ENCODE data around the gene ATG101. TPM values are rescaled to one million over a fixed set of nuclear protein-coding genes. Genes with fewer than 3 reads are reported as not detected.

Gene ATG101
- total and polyA plus RNA-seq, 4 experiments from 2014 or later = 22.2 to 27.1 (median 25.7) TPM

DNA sequence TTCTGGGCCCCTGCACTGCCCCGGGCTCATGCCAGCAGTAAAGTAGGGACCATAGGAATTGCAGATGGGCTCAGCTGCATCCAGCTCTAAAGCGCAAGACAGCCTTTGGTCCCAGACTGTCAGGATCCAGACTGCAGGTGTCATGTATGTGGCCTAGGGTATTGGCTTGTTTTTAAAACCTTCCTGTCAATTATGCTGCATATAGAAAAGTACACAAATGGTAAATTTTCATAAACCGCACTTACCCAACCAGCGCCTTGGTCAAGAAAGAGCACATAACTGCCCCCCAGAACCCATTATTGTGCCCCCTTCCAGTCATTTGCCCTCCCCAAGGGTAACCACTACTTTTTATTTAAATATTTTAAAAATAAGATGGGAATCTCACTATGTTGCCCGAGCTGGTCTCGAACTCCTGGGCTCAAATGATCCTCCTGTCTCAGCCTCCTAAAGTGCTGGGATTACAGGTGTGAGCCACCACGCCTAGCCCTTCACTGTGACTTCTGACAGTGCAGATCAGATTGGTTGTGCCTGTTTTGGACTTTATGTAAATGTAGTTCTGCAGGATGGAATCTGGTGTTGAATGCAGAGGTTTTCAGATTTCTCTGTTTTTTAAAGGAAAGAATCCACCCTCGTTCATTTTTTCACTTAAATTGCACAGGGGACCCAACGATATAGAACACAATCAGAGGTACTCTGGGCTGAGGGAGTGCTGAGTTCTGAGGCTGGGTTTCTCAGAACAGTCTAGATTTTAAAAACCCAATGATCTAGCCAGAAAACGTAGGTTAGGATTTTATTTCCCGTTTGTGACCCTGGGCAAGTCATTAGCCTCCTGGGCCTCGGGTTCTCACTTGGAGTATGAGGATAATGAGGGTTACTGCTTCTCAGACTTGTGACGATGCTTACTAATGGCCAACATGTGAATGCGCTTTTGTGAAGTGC, 11.9 kb upstream of the ATG101 start:
- H3K9me3 Mint-ChIP-seq = no peaks in the 10 kb centered on the region
- H3K9me3 ChIP-seq (ENCODE audit: control insufficient read depth in 1 of 2, low read length in 2 of 2) = no peaks in the 10 kb centered on the region
- no peak overlapping the region for H3K4me3 ChIP-seq (ENCODE audit: low read length in 2 of 2)
- no peaks in the 10 kb centered on the region for H3K36me3 Mint-ChIP-seq
- H3K36me3 ChIP-seq (ENCODE audit: insufficient read depth, low read length) = no peaks in the 10 kb centered on the region
- POLR2A ChIA-PET (ENCODE audit: partially characterized antibody) = interaction anchor here (1.4 kb wide), 1 partner anchor 33 kb away, joined by 3 read pairs; no protein-coding TSS in a partner anchor
- CTCF ChIA-PET (ENCODE audit: partially characterized antibody) = interaction anchor here (1.1 to 17.7 kb wide), 3 partner anchors 10 to 35 kb away, joined by 6 to 289 read pairs (median 8); no protein-coding TSS in a partner anchor
- intact Hi-C loops (cut with micrococcal nuclease) = no loop called here
- peaks cover 0 to 7% (median 2%) of the 10 kb centered on the region in 4 donors for H3K4me1 Mint-ChIP-seq
- H3K27me3 Mint-ChIP-seq = no peaks in the 10 kb centered on the region
- H3K27me3 ChIP-seq (ENCODE audit: insufficient read depth, low read length) = no peaks in the 10 kb centered on the region
- no peak overlapping the region for H3K27ac ChIP-seq (ENCODE audit: low read depth, low read length)
- H3K4me1 ChIP-seq (ENCODE audit: insufficient read depth, low read length) = peaks cover 2% of the 10 kb centered on the region
- DNase-seq = no peak
- peak overlapping the region in 1 of 7 donors; percentile 57 for H3K27ac Mint-ChIP-seq
- no peak overlapping the region for H3K4me3 Mint-ChIP-seq

- CTCF ChIA-PET (ENCODE audit: partially characterized antibody) = interaction anchor here (0.8 to 17.7 kb wide), 3 partner anchors 10 to 36 kb away, joined by 3 to 289 read pairs (median 4); no protein-coding TSS in a partner anchor
- Histone ChIP-seq H3K36me3 (ENCODE audit: insufficient read depth, low read length) (no peaks in the 10 kb centered on the region), H3K27ac (ENCODE audit: low read depth, low read length) (no peak overlapping the region), H3K4me1 (ENCODE audit: insufficient read depth, low read length) (no peaks in the 10 kb centered on the region), H3K4me3 (ENCODE audit: low read length in 2 of 2) (no peak overlapping the region), H3K27me3 (ENCODE audit: insufficient read depth, low read length) (no peaks in the 10 kb centered on the region), H3K9me3 (ENCODE audit: control insufficient read depth in 1 of 2, low read length in 2 of 2) (no peaks in the 10 kb centered on the region)
- intact Hi-C loops (cut with micrococcal nuclease) = no loop called here
- Mint-ChIP-seq H3K27ac (peak overlapping the region in 1 of 7 donors; percentile 64), H3K4me3 (no peak overlapping the region), H3K27me3 (no peaks in the 10 kb centered on the region), H3K4me1 (no peaks in the 10 kb centered on the region), H3K9me3 (no peaks in the 10 kb centered on the region), H3K36me3 (no peaks in the 10 kb centered on the region)
- DNase-seq = peak in 1 of 5 donors; percentile 30
- POLR2A ChIA-PET (ENCODE audit: partially characterized antibody) = interaction anchor here (1.1 kb wide), 1 partner anchor 10 kb away, joined by 3 read pairs; no protein-coding TSS in a partner anchor
Measured at GRCh38 chr12:52058631-52059361, 11.0 kb upstream of the ATG101 start.

GRCh38 chr12:52059582-52060497, 9.9 kb upstream of the ATG101 start:
- no peaks in the 10 kb centered on the region for H3K9me3 ChIP-seq (ENCODE audit: control insufficient read depth in 1 of 2, low read length in 2 of 2)
- POLR2A ChIA-PET (ENCODE audit: partially characterized antibody) = interaction anchor here (1.1 kb wide), 1 partner anchor 9 kb away, joined by 3 read pairs; no protein-coding TSS in a partner anchor
- Mint-ChIP-seq H3K4me3 (no peak overlapping the region), H3K9me3 (no peaks in the 10 kb centered on the region), H3K36me3 (no peaks in the 10 kb centered on the region), H3K27ac (peak overlapping the region in 1 of 7 donors; percentile 35), H3K27me3 (peaks cover 0 to 3% of the 10 kb centered on the region in 2 donors), H3K4me1 (no peaks in the 10 kb centered on the region)
- no peak overlapping the region for H3K27ac ChIP-seq (ENCODE audit: low read depth, low read length)
- no peaks in the 10 kb centered on the region for H3K4me1 ChIP-seq (ENCODE audit: insufficient read depth, low read length)
- H3K4me3 ChIP-seq (ENCODE audit: low read length in 2 of 2) = no peak overlapping the region
- intact Hi-C loops (cut with micrococcal nuclease) = no loop called here
- CTCF ChIA-PET (ENCODE audit: partially characterized antibody) = interaction anchor here (0.9 to 17.7 kb wide), 3 partner anchors 9 to 37 kb away, joined by 3 to 289 read pairs (median 4); no protein-coding TSS in a partner anchor
- no peaks in the 10 kb centered on the region for H3K36me3 ChIP-seq (ENCODE audit: insufficient read depth, low read length)
- DNase-seq = no peak
- H3K27me3 ChIP-seq (ENCODE audit: insufficient read depth, low read length) = no peaks in the 10 kb centered on the region

DNA sequence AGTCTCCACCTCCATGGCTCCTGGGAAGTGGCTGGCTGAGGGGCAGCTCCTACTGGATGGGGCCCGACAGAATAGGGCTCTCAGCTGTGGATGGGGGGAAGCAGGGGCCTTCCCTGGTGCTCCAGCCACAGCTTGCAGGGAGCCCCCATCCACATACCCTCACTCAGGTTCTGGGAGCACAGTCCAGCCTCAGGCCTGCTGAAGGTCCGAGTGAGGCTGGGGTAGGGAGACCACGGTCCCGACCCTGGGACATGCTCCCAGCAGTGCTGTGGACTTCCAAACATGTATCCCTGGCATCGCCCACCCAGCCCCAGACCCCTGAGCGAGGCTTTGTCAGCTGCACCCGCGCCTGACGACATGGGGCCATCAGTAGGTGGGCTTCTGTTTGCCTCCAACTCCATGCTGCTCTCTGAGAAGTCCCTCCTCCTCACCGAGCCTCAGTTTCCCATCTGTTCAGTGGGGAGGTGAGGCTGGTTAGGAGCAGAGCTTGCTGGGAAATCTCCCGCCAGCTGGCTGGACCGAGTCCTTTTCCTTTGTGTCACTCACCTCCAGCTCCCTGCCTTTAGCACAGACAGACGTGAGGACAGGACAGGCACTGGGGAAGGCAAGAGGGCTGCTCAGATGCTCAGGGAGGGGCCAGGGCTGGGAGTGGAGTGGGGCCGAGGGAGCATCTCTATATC, 9.1 kb upstream of the ATG101 start:
- Histone ChIP-seq H3K36me3 (ENCODE audit: insufficient read depth, low read length) (no peaks in the 10 kb centered on the region), H3K9me3 (ENCODE audit: control insufficient read depth in 1 of 2, low read length in 2 of 2) (no peaks in the 10 kb centered on the region), H3K4me1 (ENCODE audit: insufficient read depth, low read length) (no peaks in the 10 kb centered on the region), H3K27ac (ENCODE audit: low read depth, low read length) (no peak overlapping the region), H3K27me3 (ENCODE audit: insufficient read depth, low read length) (no peaks in the 10 kb centered on the region), H3K4me3 (ENCODE audit: low read length in 2 of 2) (no peak overlapping the region)
- ChIA-PET CTCF (ENCODE audit: partially characterized antibody) (interaction anchor here (0.9 to 17.7 kb wide), 2 partner anchors 9 to 38 kb away, joined by 6 to 289 read pairs; partner anchors contain the start of gene ATG101), POLR2A (ENCODE audit: partially characterized antibody) (interaction anchor here (0.9 to 1.9 kb wide), 3 partner anchors 9 to 35 kb away, joined by 3 to 6 read pairs (median 5); partner anchors contain the start of genes ATG101 and NR4A1)
- no peak for DNase-seq
- H3K4me3 Mint-ChIP-seq = no peak overlapping the region
- H3K36me3 Mint-ChIP-seq = no peaks in the 10 kb centered on the region
- H3K27ac Mint-ChIP-seq = no peak overlapping the region
- peaks cover 0 to 3% of the 10 kb centered on the region in 2 donors for H3K27me3 Mint-ChIP-seq
- intact Hi-C loops (cut with micrococcal nuclease) = no loop called here
- no peaks in the 10 kb centered on the region for H3K4me1 Mint-ChIP-seq
- no peaks in the 10 kb centered on the region for H3K9me3 Mint-ChIP-seq

- H3K27me3 ChIP-seq (ENCODE audit: insufficient read depth, low read length) = no peaks in the 10 kb centered on the region
- H3K4me3 Mint-ChIP-seq = no peak overlapping the region
- peaks cover 0 to 3% of the 10 kb centered on the region in 2 donors for H3K27me3 Mint-ChIP-seq
- no peak for DNase-seq
- no peaks in the 10 kb centered on the region for H3K9me3 ChIP-seq (ENCODE audit: control insufficient read depth in 1 of 2, low read length in 2 of 2)
- CTCF ChIA-PET (ENCODE audit: partially characterized antibody) = interaction anchor here (0.9 to 17.7 kb wide), 2 partner anchors 8 to 39 kb away, joined by 6 to 289 read pairs; partner anchors contain the start of gene ATG101
- POLR2A ChIA-PET (ENCODE audit: partially characterized antibody) = interaction anchor here (0.9 to 1.9 kb wide), 4 partner anchors 8 to 36 kb away, joined by 3 to 6 read pairs (median 4); partner anchors contain the start of genes ATG101 and NR4A1
- H3K9me3 Mint-ChIP-seq = no peaks in the 10 kb centered on the region
- H3K27ac Mint-ChIP-seq = no peak overlapping the region
- intact Hi-C loops (cut with micrococcal nuclease) = no loop called here
- H3K36me3 Mint-ChIP-seq = no peaks in the 10 kb centered on the region
- no peaks in the 10 kb centered on the region for H3K4me1 ChIP-seq (ENCODE audit: insufficient read depth, low read length)
- H3K4me1 Mint-ChIP-seq = no peaks in the 10 kb centered on the region
- no peaks in the 10 kb centered on the region for H3K36me3 ChIP-seq (ENCODE audit: insufficient read depth, low read length)
- H3K27ac ChIP-seq (ENCODE audit: low read depth, low read length) = no peak overlapping the region
- no peak overlapping the region for H3K4me3 ChIP-seq (ENCODE audit: low read length in 2 of 2)
Measured at GRCh38 chr12:52061470-52062166, 8.2 kb upstream of the ATG101 start.

Measured in CD4-positive, alpha-beta memory T cell (primary cell).